Gastroesophageal sphincter (tissue), 3 donors: ENCODE results near the gene GFOD2.

ENCODE experiments used
- EP300 ChIP-seq: sonication (generic); formaldehyde crosslinking; IDR thresholded peaks from one replicate; pipeline ENCODE4 v1.6.1; 2017; ENCODE audit warnings: antibody characterized with exemption, mild to moderate bottlenecking
- POLR2A ChIP-seq, 2 donors: fragments of 450-650 bp; IDR thresholded peaks; one replicate each; pipeline ENCODE4 v1.6.1; 2017; ENCODE audit warnings: antibody characterized with exemption in 2 of 2, mild to moderate bottlenecking in 2 of 2, moderate library complexity in 1 of 2
- POLR2AphosphoS5 ChIP-seq: sonication (generic); formaldehyde crosslinking; IDR thresholded peaks from one replicate; pipeline ENCODE4 v1.6.1; 2017; ENCODE audit warnings: antibody characterized with exemption
- TF ChIP-seq, protein P1 (sequence below), 4 experiments: fragments of 200-600 bp in 2 of 4; fragments of 450-650 bp in 2 of 4; sonication (generic) in 1 of 4; IDR thresholded peaks; one replicate each; pipeline ENCODE4 v1.5.1; 2017 to 2019; ENCODE audit warnings: antibody characterized with exemption in 4 of 4, mild to moderate bottlenecking in 2 of 4, moderate library complexity in 2 of 4

GRCh38 chr16:67654403-67654911 lies 64.7 kb downstream of the GFOD2 start:
- TF ChIP-seq, protein P1, sequence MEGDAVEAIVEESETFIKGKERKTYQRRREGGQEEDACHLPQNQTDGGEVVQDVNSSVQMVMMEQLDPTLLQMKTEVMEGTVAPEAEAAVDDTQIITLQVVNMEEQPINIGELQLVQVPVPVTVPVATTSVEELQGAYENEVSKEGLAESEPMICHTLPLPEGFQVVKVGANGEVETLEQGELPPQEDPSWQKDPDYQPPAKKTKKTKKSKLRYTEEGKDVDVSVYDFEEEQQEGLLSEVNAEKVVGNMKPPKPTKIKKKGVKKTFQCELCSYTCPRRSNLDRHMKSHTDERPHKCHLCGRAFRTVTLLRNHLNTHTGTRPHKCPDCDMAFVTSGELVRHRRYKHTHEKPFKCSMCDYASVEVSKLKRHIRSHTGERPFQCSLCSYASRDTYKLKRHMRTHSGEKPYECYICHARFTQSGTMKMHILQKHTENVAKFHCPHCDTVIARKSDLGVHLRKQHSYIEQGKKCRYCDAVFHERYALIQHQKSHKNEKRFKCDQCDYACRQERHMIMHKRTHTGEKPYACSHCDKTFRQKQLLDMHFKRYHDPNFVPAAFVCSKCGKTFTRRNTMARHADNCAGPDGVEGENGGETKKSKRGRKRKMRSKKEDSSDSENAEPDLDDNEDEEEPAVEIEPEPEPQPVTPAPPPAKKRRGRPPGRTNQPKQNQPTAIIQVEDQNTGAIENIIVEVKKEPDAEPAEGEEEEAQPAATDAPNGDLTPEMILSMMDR (IDR thresholded peaks at IDR 0.05): no peak
- TF ChIP-seq POLR2AphosphoS5: no peak
- TF ChIP-seq POLR2A (IDR thresholded peaks at IDR 0.05): no peak
- no peak for TF ChIP-seq EP300
